Activated CD8-positive, alpha-beta memory T cell treated with anti-CD3 and anti-CD28 coated beads for 1 hour (primary cell): ENCODE data around the gene PTPRM.
"Not testable (repeated sequence)": the region's sequence is repeated elsewhere in the genome, so short reads cannot be mapped to it uniquely, and the experiment has no call there.

Experiments used
- DNase-seq, 2 donors: peaks; one replicate each; pipeline ENCODE4 v3.0.0-alpha.2; 2020; ENCODE audit warnings: low read depth in 1 of 2; ENCODE audit errors: extremely low read depth in 1 of 2

PTPRM gene

DNA sequence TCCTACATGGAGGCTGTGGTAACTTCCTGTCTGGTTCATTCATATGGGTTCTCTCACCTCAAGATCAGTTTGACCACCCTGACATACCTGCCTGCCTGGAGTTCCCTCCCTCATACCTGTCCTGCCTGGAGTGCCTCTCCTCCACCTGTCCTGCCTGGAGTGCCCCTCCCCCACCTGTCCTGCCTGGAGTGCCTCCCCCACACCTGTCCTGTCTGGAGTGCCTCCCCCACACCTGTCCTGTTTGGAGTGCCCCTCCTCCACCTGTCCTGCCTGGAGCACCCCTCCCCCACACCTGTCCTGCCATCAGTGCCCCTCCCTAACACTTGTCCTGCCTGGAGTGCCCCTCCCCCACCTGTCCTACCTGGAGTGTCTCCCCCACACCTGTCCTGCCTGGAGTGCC, 461.9 kb downstream of the PTPRM start:
- DNase-seq, result no peak

DNA sequence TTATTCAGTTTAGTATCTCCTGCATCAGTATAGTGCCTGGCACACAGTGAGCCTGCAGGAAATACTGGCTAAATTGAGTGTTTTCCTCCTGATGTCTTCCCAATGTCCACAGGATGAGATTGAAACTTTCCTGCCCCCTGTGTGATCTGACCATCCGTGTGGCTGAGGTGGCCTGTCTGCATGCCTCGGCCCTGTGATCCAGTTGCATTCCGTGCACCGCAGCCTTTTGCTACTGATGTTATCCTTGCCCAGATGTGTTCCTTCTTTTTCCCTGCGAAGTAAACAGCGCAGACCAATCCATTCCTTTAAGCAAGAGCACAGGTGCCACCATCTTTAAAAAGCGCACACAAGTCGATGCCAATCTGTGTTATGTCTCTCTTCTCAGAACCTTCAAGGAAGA, 462.6 kb downstream of the PTPRM start:
- DNase-seq, result no peak

DNA sequence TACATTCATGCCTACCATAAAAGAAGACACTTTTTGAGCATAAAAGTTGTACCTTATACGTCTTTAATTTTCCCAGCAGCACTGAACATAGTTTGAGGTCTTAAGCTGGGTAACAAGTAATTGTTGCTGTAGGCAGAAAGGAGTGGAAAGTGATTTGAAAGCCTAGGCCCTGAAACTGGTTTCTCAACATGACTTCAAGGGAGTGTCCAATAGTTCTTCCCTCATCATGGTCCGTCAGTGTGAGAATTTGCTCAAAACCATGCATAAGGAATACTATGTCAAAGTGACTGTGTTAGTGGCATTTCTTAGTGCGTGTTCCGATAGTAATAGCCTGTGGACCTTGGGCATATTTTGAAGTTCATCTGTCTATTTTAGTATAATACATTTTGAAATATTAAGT, 463.1 kb downstream of the PTPRM start:
- DNase-seq, result no peak

DNA sequence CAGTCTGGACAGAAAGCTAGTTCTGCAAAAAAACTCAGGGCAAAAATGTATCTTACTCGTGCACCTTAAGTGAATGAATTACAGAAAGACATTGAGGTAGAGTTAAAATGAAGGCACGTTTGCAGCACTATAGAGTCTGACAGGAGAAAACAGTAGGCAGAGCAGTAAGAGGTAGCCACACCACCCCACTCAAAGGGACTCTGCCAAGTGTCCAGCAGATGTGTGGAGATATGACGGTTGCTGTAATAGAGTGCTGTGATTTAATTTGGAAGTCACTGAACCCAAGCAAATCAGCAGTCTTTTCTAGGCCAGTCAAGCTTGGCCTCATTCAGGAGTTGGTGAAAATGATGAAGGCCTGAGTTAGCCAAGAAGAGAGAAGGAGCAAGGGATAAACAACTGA, 464.4 kb downstream of the PTPRM start:
- no peak for DNase-seq

DNA sequence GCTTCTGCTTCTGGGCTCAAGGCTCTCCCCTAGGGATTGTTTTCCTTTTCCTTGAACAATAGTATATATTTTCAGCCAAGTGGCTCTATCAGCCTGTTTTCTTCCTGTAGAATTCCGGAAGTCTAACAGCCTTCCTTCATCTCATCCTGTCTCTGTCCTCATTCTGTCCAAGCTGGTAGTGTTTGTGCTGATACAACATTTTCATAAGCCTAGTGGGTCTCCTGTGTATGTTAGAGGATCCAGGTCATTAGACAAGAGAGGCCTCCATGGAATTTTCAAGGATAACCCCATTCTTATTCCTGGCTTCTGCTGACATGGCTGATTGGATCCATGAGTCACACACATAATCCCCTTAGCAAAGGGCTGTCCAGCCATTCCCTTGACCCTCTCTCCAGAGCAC, 467.6 kb downstream of the PTPRM start:
- no peak for DNase-seq

DNA sequence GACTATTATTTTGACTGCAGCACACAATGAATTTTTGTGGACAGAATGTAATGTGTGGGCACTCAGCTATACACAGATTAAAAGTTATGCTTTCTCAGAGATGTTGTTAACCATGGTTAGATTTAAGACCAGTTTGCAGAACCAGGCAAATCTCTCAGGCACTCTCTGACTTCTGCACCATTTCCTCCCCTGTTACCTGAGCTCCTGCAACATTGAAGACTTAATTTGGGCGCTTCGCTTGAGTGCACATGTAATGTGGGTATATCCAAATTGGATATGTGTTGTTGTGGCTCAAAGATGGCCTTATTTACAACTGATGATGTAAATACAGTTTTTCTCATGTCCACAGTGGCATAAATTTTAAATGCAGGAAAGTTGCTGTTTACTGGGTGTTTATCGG, 469.4 kb downstream of the PTPRM start:
- DNase-seq, result no peak

DNA sequence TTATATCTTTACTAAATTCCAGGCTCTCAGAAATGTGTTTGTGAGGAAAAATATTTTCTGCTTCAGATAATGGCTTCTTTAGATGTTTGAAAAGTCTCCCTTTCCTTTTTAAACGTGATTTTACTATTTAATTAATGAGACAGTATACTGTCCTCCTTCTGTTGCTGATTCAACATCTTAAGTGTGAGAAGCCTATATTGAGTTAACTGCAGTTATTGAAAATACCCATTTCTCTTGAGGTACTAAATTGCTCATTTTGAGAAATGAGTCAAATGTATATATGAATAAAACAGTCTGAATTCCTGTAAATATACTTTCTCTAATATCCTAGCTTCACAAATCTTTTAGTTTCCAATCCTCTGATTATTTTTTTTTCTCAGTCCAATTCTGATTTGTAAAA, 470.2 kb downstream of the PTPRM start:
- no peak for DNase-seq

DNA sequence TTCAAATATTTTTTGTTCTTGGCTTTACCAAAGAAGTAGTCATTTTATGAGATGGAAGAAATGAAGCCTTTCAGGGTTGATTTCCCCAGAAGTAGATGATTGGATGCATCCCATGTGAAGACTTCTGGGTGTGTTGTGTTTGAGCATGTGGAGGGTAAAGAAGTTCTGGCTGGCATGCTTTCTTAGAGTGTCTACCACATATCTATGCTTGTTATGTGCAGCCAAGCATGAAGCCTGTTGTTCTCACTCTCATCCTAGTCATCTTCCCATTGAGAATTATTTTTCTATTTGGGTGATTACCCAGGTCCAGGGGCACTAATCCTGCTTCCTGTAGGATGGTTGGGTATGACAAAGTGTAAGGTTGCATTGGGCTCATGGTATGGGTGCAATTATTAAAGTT, 472.9 kb downstream of the PTPRM start:
- no peak for DNase-seq

DNA sequence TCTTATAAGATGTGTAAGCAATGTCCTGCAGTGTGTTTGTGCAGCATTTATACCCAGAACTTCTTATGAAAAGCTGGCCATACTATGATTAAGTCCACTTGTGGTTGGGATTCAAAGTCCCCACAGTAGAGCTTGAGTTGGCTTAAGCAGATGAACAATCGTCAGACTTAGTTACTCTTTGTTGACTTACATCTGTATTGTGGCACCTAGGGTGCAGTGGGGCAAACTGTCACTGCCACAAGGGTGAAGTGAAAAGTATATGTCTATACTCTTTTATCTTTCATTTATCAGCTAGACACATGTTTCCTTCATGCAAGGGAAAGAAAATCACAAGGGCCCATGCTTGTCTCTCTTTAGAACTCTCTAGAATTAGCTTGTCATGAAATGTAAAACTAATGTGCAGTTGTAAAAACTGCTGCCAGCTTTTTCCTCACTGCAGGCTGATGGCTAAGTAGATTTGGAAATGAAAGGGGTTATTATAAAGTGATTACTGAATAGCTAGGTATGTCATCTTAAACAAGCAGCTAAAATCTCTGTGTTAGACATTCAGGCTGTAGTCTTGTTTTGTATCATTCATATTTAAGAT, 474.5 kb downstream of the PTPRM start:
- no peak for DNase-seq

DNA sequence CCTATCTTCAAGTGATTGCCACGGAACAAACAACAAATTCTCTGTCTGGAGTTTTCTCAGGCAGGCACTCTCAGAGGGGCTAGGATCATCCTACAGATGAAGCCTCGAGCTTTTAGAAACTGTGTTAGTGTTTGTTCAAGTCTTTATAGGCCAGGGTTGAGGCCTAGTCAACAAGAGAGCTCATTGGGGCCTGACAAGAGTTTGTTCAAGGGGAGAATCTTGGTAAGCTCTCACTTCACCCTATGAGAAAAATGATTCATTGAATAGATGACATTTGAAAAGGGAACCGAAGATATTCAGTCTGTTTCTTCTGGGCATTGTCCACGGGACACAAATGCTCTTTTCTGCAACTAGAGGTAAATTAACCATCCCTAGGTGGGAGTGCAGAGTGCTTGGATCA, 476.9 kb downstream of the PTPRM start:
- no peak for DNase-seq

DNA sequence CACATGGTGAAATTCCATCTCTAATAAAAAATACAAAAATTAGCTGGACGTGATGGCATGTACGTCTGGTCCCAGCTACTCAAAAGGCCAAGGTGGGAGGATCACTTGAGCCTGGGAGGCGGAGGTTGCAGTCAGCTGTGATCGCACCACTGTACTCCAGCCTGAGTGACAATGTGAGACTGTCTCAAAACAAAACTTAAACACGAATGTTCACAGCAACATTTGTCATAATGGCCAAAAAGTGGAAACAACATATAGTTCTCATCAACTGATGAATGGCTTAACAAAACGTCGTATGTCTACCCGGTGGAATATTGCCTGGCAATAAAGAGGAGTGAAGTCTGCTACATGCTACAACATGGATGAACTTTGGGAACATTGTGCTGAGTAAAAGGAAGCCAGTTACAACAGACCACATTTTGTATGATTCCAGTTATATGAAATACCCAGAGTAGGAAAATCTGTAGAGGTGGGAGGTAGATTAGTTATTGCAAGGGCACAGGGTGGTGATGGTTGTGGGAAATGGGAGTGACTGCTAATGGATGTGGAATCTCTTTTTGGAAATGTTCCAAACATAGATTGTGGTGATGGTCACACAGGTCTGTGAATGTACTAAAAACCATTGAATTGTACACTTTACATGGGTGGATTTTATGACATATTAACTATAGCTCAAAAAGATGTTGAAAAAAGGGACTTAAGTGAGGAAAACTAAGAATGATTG, 478.2 kb downstream of the PTPRM start:
- no peak for DNase-seq

DNA sequence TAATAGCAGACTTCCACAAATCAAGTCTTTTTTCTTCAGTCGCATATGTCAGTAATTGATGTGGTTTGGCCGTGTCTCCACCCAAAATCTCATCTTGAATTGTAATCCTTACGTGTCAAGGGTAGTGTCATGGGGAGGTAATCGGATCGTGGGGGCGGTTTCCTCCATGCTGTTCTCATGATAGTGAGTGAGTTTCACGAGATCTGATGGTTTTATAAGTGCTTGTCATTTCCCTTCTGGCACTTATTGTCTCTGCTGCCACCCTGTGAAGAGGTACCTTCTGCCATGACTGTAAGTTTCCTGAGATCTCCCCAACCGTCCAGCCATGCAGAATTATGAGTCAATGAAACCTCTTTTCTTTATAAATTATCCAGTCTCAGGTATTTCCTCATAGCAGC, 478.8 kb downstream of the PTPRM start:
- no peak for DNase-seq

DNA sequence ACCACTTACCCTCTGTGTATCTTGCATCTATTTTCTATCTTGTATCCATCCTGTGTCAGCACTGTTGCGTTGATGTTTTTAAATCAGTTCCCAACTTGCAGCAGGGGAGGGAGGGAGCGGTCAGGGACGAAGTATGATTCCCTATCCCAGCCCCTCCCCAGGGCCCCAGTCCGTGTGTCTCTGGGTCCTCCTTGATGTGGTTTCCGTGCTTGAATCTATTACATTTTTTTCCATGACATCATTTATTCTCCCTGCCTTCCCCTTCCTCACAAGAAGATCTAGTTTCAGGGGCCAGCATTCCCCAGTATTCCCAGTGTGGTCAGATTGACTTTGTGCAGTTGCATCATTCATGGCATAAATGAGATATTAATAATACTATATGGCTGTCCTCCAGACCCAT, 479.3 kb downstream of the PTPRM start:
- no peak for DNase-seq

DNA sequence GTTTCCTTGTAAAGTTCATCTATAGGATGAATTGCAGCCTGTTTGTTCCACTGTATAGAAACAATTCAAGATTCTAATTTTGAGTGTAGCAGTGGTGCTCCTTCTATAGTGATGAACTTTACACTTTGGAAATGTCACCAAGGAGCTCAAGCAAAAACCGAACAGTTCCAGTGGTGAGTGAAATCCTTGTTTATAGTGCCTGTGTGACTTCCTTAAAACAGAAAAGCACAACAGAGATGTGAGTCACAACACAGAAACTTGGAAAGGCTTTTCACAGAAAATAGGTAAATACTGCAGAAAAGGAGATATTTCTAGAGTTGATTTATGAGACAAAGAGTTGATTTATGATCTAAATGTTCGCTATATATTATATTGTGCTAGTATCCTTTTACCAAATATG, 482.0 kb downstream of the PTPRM start:
- no peak for DNase-seq

DNA sequence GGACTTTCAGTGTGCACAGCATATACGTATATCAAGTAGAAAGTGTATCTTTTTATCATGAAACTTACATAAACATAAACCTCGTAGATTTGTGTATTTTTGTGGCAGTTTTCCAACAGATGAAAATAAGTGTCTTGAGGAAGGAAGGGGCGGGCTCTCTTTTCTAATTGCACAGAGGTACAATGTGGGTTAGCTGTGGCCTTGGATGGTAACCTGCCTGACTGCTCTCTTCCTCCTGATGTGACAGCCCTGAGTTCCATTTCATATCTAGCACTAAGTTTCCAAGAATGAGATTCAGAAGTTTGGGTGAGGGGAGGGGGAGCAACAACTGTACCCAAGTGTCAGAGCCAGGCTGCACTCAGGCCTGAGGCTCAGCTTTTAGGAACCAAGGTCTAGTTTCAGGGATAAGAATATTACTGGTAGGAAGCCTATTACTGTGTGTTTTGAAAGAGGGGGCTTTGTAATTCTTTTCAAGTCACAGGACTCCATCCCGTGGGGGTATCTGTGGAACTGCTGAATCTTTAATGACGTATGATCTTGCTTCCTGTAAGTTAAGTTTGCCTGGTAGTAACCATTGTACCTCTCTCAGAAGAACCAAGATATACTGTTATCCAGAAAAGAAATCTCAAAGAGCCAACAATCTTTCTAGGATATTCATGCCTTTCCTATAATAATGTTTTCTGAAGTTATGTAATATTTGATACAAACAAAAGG, 483.7 kb downstream of the PTPRM start:
- no peak for DNase-seq

DNA sequence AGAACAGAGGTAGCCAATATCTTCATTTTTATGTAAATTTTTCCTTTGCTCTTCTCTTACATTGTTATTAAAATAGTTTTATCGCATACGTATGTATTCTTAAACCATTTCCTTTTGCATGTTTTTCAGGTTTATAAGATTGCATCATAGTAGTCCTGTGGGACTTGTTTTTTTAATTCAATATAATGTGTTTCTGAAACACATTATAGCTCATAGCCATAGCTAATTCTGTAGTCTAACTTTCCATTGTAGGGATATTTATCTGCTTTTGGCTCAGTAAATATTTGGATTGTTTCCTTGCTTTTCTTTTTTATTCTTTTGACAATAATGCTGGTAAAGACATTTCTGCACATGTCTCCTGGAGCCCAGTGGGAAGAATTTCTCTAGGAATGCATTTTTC, 484.3 kb downstream of the PTPRM start:
- no peak for DNase-seq

DNA sequence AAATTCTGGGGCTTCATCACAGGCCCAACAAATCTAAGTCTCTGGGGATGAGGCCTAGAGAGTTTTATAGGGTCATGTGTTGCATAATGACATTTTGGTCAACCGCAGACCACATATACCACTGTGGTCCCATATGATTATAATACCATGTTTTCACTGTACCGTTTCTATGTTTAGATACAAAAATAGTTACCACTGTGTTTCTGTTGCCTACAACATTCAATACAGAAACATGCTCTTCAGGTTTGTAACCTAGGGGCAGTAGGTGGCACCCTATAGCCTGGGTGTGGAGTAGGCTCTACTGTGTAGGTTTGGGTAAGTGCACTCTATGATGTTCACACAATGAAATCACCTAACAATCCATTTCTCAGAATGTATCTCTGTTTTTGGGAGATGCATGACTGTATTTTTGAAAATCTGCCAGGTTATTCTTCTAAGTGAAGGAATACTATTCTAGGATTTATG, 485.2 kb downstream of the PTPRM start:
- DNase-seq, result no peak

DNA sequence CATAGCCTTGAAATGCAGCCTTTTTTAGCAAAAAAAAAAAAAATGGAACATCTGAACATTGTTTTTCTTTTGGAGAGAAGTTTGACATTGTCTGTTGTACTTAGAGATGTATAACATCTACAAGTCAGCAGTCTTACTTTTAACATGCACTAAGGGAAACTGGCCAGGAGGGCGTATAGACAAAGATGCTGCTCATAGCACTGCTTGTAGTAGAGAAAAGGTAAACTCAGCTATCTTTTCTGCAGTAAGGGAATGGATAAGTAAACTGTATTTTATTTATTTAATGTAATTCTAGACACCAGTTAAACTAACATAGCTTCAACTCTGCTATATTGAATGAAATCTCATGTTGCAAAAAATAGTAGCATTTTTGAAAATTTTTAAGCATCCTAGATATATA, 489.6 kb downstream of the PTPRM start:
- no peak for DNase-seq

DNA sequence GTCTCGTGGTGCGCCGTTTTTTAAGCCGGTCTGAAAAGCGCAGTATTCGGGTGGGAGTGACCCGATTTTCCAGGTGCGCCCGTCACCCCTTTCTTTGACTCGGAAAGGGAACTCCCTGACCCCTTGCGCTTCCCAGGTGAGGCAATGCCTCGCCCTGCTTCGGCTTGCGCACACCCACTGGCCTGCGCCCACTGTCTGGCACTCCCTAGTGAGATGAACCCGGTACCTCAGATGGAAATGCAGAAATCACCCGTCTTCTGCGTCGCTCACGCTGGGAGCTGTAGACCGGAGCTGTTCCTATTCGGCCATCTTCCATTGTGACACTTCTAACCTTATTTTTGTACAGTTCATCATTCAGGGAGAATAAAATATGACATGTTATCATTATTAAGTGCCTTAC, 496.0 kb downstream of the PTPRM start:
- not testable (repeated sequence) for DNase-seq

DNA sequence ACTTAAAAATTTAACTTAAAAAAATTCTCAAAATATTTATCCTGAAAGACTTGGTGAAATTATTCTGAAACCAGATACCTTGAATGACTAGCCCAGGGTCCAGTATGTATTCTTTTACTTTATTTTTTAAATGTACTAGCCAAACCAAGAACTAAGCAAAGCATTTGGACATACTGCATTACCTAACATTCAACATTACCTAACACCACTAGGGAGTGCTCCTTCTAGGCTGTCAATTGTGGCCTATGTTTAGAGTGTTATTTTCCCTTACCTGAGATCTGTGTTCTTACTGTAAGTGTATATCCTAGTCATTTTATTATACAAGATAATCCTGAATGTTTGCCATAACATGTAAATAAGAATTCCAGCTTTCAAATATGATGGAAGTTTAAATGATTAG, 496.6 kb downstream of the PTPRM start:
- DNase-seq, result no peak

DNA sequence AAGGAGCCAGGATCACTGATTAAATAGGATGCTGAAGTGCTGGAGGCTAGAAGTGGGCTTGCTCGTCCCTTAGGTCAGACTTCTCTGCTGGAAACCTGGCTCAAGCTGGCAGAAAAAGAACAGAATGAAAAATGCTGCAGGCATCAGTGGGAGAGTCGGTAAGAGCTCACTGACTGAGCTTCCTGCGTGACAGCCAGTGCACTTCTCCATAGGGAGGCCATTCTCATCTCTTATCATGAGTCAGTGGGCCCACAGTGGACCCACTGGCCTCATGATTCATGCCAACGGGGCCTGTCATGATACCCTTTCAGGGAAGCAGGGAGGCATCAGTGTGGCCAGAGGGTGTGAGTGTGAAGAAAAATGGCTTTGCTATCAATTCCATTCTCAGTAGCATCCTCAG, 498.2 kb downstream of the PTPRM start:
- no peak for DNase-seq

DNA sequence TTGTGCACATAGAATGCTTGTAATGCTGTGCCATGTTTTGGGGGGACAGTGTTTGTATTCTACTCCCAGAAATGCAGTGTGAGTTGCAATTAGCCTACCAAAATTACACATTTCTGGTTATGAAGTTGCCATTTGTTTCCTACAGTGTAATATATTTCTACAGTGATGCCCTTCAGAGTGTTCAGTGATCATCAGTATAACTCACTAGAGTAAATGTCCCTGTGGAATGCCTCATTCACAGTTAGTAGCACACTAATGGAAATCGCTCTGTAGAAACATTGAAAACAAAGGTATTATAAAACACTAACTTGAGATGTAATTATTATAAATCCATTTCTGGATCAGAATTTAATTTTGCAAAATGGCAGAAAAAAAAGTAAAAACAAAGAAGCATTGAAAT, 498.7 kb downstream of the PTPRM start:
- DNase-seq, result no peak
